Measurements from ENCODE around the gene PDGFRA. TPM values are rescaled to one million over a fixed set of nuclear protein-coding genes. Genes with fewer than 3 reads are reported as not detected.

Gene PDGFRA
- total RNA-seq, 2 donors from 2014 or later = 5.8 to 82.2 TPM

DNA sequence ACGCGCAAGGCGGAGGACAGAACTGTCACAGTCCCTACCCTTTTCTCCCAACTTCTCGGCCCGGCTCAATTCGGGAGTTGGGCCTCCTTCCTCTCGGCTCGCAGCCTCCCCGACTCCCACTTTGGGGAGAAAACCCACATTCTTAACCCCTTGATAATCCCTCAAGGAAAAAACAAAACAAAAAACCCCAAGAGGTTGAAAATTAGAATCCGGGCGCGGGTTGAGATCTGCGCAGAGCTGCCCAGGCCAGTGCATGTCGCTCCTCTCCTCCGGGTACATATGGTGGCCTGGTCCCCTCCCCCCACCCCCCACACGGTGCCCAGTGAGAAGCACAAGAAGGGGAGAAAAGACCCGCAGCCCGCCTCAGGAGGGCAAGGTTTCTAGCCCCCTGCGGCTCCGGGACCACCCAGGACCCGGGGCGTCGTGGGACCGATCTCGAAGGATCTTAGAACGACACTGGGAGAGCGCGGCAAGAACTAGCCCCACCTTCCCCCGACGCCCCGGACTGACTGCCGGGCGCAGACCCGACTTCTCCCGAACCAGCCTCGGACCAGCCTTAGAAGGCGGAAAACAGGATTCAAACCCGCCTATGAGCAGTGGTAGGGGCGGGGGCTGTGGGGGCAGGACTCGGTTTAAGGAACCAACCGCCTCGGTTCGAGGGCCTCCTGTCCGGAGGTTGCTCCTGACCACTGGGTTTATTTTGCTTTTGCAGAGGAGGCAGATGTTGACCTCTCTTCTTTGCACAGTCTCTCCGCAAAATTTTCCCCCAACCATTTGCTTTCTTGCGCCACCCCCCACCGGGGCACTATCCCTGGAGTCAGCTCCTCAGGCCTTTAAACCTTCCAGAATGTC, 2.5 kb upstream of the PDGFRA start:
- Histone ChIP-seq H3K27me3 (replicated peaks; ENCODE audit: insufficient read depth) (peaks cover 16% of the 10 kb centered on the region), H3K27ac (peak overlapping the region in 1 of 2 donors; percentile 1), H3K4me3 (peak overlapping the region in 1 of 2 donors; percentile 1), H3K9me3 (no peaks in the 10 kb centered on the region), H3K36me3 (no peaks in the 10 kb centered on the region), H3K4me1 (replicated peaks) (no peaks in the 10 kb centered on the region)
- 9% methylated on average over 43 of the region's 47 CpGs for WGBS
- TF ChIP-seq POLR2A (IDR thresholded peaks at IDR 0.05) = no peak
- TF ChIP-seq, protein P1, sequence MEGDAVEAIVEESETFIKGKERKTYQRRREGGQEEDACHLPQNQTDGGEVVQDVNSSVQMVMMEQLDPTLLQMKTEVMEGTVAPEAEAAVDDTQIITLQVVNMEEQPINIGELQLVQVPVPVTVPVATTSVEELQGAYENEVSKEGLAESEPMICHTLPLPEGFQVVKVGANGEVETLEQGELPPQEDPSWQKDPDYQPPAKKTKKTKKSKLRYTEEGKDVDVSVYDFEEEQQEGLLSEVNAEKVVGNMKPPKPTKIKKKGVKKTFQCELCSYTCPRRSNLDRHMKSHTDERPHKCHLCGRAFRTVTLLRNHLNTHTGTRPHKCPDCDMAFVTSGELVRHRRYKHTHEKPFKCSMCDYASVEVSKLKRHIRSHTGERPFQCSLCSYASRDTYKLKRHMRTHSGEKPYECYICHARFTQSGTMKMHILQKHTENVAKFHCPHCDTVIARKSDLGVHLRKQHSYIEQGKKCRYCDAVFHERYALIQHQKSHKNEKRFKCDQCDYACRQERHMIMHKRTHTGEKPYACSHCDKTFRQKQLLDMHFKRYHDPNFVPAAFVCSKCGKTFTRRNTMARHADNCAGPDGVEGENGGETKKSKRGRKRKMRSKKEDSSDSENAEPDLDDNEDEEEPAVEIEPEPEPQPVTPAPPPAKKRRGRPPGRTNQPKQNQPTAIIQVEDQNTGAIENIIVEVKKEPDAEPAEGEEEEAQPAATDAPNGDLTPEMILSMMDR (IDR thresholded peaks at IDR 0.05) = no peak
- TF ChIP-seq POLR2AphosphoS5 (IDR thresholded peaks at IDR 0.05) = no peak
- intact Hi-C loops (cut with DNase I) = loop anchor here (10.0 kb wide), 2 partner anchors 522 to 742 kb away; no protein-coding TSS in a partner anchor
- no peak for DNase-seq (ENCODE audit: low spot score)

DNA sequence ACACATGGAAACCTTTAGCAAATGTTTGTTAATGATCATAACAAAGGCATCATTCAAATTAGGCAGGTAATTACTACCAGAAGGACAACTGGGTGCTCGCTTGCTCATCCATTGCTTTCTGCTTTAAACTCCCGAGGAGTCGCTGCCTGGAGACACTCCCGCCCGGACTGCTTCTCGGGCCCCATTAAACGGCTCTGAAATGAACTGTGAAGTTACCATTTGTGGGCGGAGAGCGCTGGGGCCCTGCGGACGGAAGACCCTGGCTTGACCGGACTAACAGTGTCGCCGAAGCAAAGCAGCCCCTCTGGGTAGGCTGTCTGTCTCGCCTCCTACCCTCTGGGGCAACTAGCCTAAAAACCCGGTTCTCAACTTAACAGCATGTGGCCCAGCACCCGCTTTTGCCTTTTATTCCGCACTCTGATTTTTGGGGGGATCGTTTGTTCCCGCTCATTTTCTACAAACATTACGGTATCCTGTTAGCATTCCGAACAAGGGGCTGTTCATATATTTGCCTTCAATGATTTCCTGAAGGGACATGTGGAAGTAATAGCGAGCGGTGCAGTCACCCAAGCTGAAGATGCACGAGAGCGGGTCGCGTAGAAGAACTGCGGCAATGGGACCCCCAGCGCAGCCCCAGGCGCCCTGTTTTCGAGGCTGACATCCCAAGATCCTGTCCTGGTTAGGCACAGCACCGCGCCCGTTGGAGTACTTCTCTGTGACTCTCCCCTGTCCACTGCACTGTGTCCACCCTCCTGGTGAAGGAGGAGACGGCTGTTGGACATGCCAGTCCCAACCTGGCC, 1.6 kb upstream of the PDGFRA start:
- WGBS = 7% methylated on average over 36 of the region's 36 CpGs
- no peak overlapping the region for H3K27ac ChIP-seq

DNA sequence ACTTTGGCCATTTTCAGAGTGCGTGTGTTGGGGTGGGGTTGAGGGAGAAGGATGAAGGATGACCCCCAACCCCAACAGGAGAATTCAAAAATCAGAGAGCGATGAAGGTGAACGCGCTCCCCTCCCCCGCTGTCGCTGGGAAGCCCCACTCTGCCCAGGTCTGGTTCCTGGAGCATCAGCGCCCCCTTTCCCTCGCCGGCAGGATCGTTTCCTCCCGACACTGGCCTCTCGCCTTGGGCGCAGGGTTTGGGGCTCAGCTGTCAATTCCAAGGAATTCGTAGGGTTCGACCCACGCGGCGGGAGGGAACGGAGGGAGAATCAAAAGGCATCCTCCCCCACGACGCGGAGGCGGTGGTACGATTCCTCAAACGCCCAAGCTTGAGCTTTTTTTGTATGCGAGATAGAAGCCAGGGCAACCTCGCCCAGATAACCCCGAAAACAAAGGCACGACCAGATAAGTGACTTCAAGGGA, 1.0 kb upstream of the PDGFRA start:
- Histone ChIP-seq H3K36me3 (no peaks in the 10 kb centered on the region), H3K27ac (no peak overlapping the region), H3K9me3 (no peaks in the 10 kb centered on the region), H3K27me3 (replicated peaks; ENCODE audit: insufficient read depth) (peaks cover 20% of the 10 kb centered on the region), H3K4me3 (peak overlapping the region in 1 of 2 donors; percentile 3), H3K4me1 (replicated peaks) (no peaks in the 10 kb centered on the region)
- TF ChIP-seq POLR2AphosphoS5 (IDR thresholded peaks at IDR 0.05) (no peak), POLR2A (IDR thresholded peaks at IDR 0.05) (no peak)
- TF ChIP-seq, protein P1 (IDR thresholded peaks at IDR 0.05) = peak in 2 of 4 experiments; percentile 47 to 55
- intact Hi-C loops (cut with DNase I) = loop anchor here (10.0 kb wide), 2 partner anchors 523 to 743 kb away; no protein-coding TSS in a partner anchor
- no peak for DNase-seq (ENCODE audit: low spot score)
- WGBS = 3% methylated on average over 29 of the region's 29 CpGs

More for the DNA sequence above, 1.6 kb upstream of the PDGFRA start:
- no peaks in the 10 kb centered on the region for H3K4me1 ChIP-seq (replicated peaks)
- H3K36me3 ChIP-seq = no peaks in the 10 kb centered on the region
- H3K27me3 ChIP-seq (replicated peaks; ENCODE audit: insufficient read depth) = peaks cover 20% of the 10 kb centered on the region
- TF ChIP-seq, protein P1 (IDR thresholded peaks at IDR 0.05) = no peak
- no peak for TF ChIP-seq POLR2AphosphoS5 (IDR thresholded peaks at IDR 0.05)
- no peak for TF ChIP-seq POLR2A (IDR thresholded peaks at IDR 0.05)
- H3K4me3 ChIP-seq = peak overlapping the region in 1 of 2 donors; percentile 3
- DNase-seq (ENCODE audit: low spot score) = no peak
- no peaks in the 10 kb centered on the region for H3K9me3 ChIP-seq
- intact Hi-C loops (cut with DNase I) = loop anchor here (10.0 kb wide), 2 partner anchors 523 to 743 kb away; no protein-coding TSS in a partner anchor

- DNase-seq (ENCODE audit: low spot score) = no peak
- no peaks in the 10 kb centered on the region for H3K36me3 ChIP-seq
- peaks cover 20% of the 10 kb centered on the region for H3K27me3 ChIP-seq (replicated peaks; ENCODE audit: insufficient read depth)
- no peak for TF ChIP-seq POLR2AphosphoS5 (IDR thresholded peaks at IDR 0.05)
- TF ChIP-seq, protein P1 (IDR thresholded peaks at IDR 0.05) = no peak
- no peak for TF ChIP-seq POLR2A (IDR thresholded peaks at IDR 0.05)
- intact Hi-C loops (cut with DNase I) = loop anchor here (10.0 kb wide), 2 partner anchors 524 to 744 kb away; no protein-coding TSS in a partner anchor
- WGBS = 23% methylated on average over 8 of the region's 8 CpGs
- no peaks in the 10 kb centered on the region for H3K9me3 ChIP-seq
- H3K4me1 ChIP-seq (replicated peaks) = peaks cover 1% of the 10 kb centered on the region
- H3K4me3 ChIP-seq = no peak overlapping the region
- H3K27ac ChIP-seq = no peak overlapping the region
Measured at GRCh38 chr4:54228546-54228945, 547 bp upstream of the PDGFRA start.
